H1 (cell line): ENCODE data around the gene DCAF17. TPM values are rescaled to one million over a fixed set of nuclear protein-coding genes. Genes with fewer than 3 reads are reported as not detected.

ENCODE experiments used
- CTCF ChIA-PET: fragments of 300-600 bp; sonication (Branson Sonifier 250); formaldehyde crosslinking; loops from one replicate; lab custom pipeline; 2021; ENCODE audit not compliant: partially characterized antibody; lab: Charles Lee
- POLR2A ChIA-PET: fragments of 300-600 bp; sonication (Branson Sonifier 250); formaldehyde crosslinking; loops from one replicate; lab custom pipeline; 2021; ENCODE audit warnings: inconsistent platforms; ENCODE audit not compliant: partially characterized antibody; lab: Charles Lee
- DNase-seq, 2 experiments: peaks; one replicate each; pipeline versions ENCODE4 v3.0.0 to v3.0.0-alpha.2; 2010 to 2022; ENCODE audit warnings: low spot score in 2 of 2, low read depth in 1 of 2, mixed read lengths in 1 of 2
- FAIRE-seq: peaks from 2 replicates; lab custom pipeline; 2011; peaks lifted over from hg19 to GRCh38; lab: Jason Lieb, UNC
- H2AFZ ChIP-seq: 2 replicates; pipeline ENCODE4 v1.8.1; 2012; ENCODE audit warnings: low read length, inconsistent platforms
- H2AK5ac ChIP-seq: 2 replicates; pipeline ENCODE4 v1.6.1; 2013; ENCODE audit warnings: low read depth, low read length
- H2BK120ac ChIP-seq: replicated peaks from 2 replicates; pipeline ENCODE3; 2013; ENCODE audit warnings: low read depth, low read length, inconsistent platforms
- H2BK12ac ChIP-seq: 2 replicates; pipeline ENCODE4 v1.6.1; 2013; ENCODE audit warnings: low read depth, low read length
- H2BK15ac ChIP-seq: 2 replicates; pipeline ENCODE4 v1.6.1; 2013; ENCODE audit warnings: low read length
- H2BK20ac ChIP-seq: 2 replicates; pipeline ENCODE4 v1.6.1; 2013; ENCODE audit warnings: low read length
- H2BK5ac ChIP-seq: 2 replicates; pipeline ENCODE4 v1.6.1; 2013; ENCODE audit warnings: low read depth, low read length
- H3K14ac ChIP-seq: 2 replicates; pipeline ENCODE4 v1.6.1; 2013; ENCODE audit warnings: inconsistent platforms; ENCODE audit not compliant: insufficient read length
- H3K18ac ChIP-seq: 2 replicates; pipeline ENCODE4 v1.6.1; 2013; ENCODE audit warnings: low read length; ENCODE audit errors: extremely low read depth
- H3K23ac ChIP-seq: 2 replicates; pipeline ENCODE4 v1.6.1; 2013; ENCODE audit warnings: inconsistent platforms; ENCODE audit not compliant: insufficient read length
- H3K23me2 ChIP-seq: 2 replicates; pipeline ENCODE4 v1.6.1; 2013; ENCODE audit warnings: low read depth, low read length
- H3K27ac ChIP-seq: 2 replicates; pipeline ENCODE4 v1.6.1; 2011; ENCODE audit warnings: low read depth, low read length, inconsistent platforms
- H3K27me3 ChIP-seq, 4 experiments: replicated peaks in 1 of 4; 1 replicate in 1 of 4; 2 replicates in 3 of 4; pipeline versions ENCODE4 v1.6.1 to v1.8.1; 2011 to 2013; ENCODE audit warnings: low read length in 3 of 4, mild to moderate bottlenecking in 3 of 4, inconsistent platforms in 2 of 4, mixed read lengths in 2 of 4, moderate library complexity in 1 of 4; ENCODE audit not compliant: control insufficient read depth in 3 of 4, insufficient read depth in 3 of 4; ENCODE audit errors: extremely low read depth in 1 of 4
- H3K36me3 ChIP-seq, 4 experiments: 2 replicates each; pipeline versions ENCODE4 v1.6.1 to v1.8.1; 2011 to 2013; ENCODE audit warnings: mild to moderate bottlenecking in 4 of 4, low read length in 3 of 4, moderate library complexity in 2 of 4, control low read depth in 1 of 4, inconsistent platforms in 1 of 4; ENCODE audit not compliant: insufficient read depth in 4 of 4, control insufficient read depth in 2 of 4
- H3K4ac ChIP-seq: replicated peaks from 2 replicates; pipeline ENCODE3; 2013; ENCODE audit warnings: low read length, low read depth, mixed read lengths, inconsistent platforms; ENCODE audit not compliant: insufficient read length
- H3K4me1 ChIP-seq, 4 experiments: replicated peaks in 1 of 4; 1 replicate in 1 of 4; 2 replicates in 3 of 4; pipeline versions ENCODE4 v1.6.1 to v1.8.1; 2011 to 2013; ENCODE audit warnings: low read length in 3 of 4, inconsistent platforms in 2 of 4, mixed read lengths in 1 of 4; ENCODE audit not compliant: insufficient read depth in 4 of 4, control insufficient read depth in 3 of 4
- H3K4me2 ChIP-seq, 2 experiments: 2 replicates each; pipeline versions ENCODE4 v1.6.1 to v1.8.1; 2011 to 2013; ENCODE audit warnings: low read depth in 2 of 2, low read length in 2 of 2, control low read depth in 1 of 2, inconsistent platforms in 1 of 2, mild to moderate bottlenecking in 1 of 2; ENCODE audit not compliant: insufficient read depth in 1 of 2
- H3K4me3 ChIP-seq, 4 experiments: fragments of 200-600, 300-600 bp in 1 of 4; sonication (generic), shearing (Covaris generic), sonication (Bioruptor Twin) in 1 of 4; 2 replicates each; pipeline versions ENCODE4 v1.5.1 to v1.8.1; 2011 to 2016; ENCODE audit warnings: low read length in 4 of 4, low read depth in 3 of 4, control low read depth in 2 of 4, inconsistent platforms in 2 of 4, mild to moderate bottlenecking in 2 of 4, mixed read lengths in 1 of 4, moderate library complexity in 1 of 4; ENCODE audit not compliant: insufficient read depth in 2 of 4; ENCODE audit errors: extremely low read depth in 1 of 4
- H3K56ac ChIP-seq: replicated peaks from 2 replicates; pipeline ENCODE3; 2013; ENCODE audit warnings: low read depth, mild to moderate bottlenecking, mixed read lengths, low read length, inconsistent platforms; ENCODE audit not compliant: insufficient read length
- H3K79me1 ChIP-seq: 2 replicates; pipeline ENCODE4 v1.6.1; 2013; ENCODE audit warnings: low read depth, low read length, control low read depth
- H3K79me2 ChIP-seq, 2 experiments: 2 replicates each; pipeline versions ENCODE4 v1.6.1 to v1.8.1; 2012 to 2013; ENCODE audit warnings: low read length in 2 of 2, mild to moderate bottlenecking in 2 of 2, inconsistent platforms in 1 of 2; ENCODE audit not compliant: insufficient read depth in 2 of 2, control insufficient read depth in 1 of 2
- H3K9ac ChIP-seq, 4 experiments: replicated peaks in 1 of 4; 1 replicate in 1 of 4; 2 replicates in 3 of 4; pipeline versions ENCODE4 v1.6.1 to v1.8.1; 2011 to 2013; ENCODE audit warnings: low read depth in 3 of 4, low read length in 3 of 4, control low read depth in 2 of 4, mild to moderate bottlenecking in 2 of 4, moderate library complexity in 2 of 4, inconsistent platforms in 1 of 4; ENCODE audit errors: extremely low read depth in 1 of 4
- H3K9me3 ChIP-seq, 2 experiments: 2 replicates each; pipeline versions ENCODE4 v1.6.1 to v1.8.1; 2012 to 2013; ENCODE audit warnings: mild to moderate bottlenecking in 2 of 2, moderate library complexity in 2 of 2, control low read depth in 1 of 2, inconsistent platforms in 1 of 2, low read depth in 1 of 2, low read length in 1 of 2, mixed read lengths in 1 of 2; ENCODE audit not compliant: insufficient read depth in 2 of 2
- H4K20me1 ChIP-seq, 2 experiments: replicated peaks in 1 of 2; 2 replicates each; pipeline versions ENCODE3 to v1.8.1; 2011 to 2013; ENCODE audit warnings: inconsistent platforms in 2 of 2, low read length in 2 of 2, mild to moderate bottlenecking in 1 of 2; ENCODE audit not compliant: insufficient read depth in 2 of 2, control insufficient read depth in 1 of 2
- H4K5ac ChIP-seq: 2 replicates; pipeline ENCODE4 v1.6.1; 2013; ENCODE audit warnings: low read length, low read depth, mixed read lengths, inconsistent platforms; ENCODE audit not compliant: insufficient read length
- H4K8ac ChIP-seq: 2 replicates; pipeline ENCODE4 v1.8.0; 2013; ENCODE audit warnings: mild to moderate bottlenecking, moderate library complexity, low read length, inconsistent platforms; ENCODE audit not compliant: insufficient read depth; ENCODE audit errors: extremely low read depth
- H4K91ac ChIP-seq: replicated peaks from 2 replicates; pipeline ENCODE3; 2013; ENCODE audit warnings: low read length, mixed read lengths, inconsistent platforms; ENCODE audit not compliant: insufficient read length
- EP300 ChIP-seq, 2 experiments: IDR thresholded peaks; 1 replicate in 1 of 2; 2 replicates in 1 of 2; pipeline ENCODE4 v1.6.1; 2011 to 2012; ENCODE audit warnings: low read depth in 2 of 2, low read length in 2 of 2, mild to moderate bottlenecking in 2 of 2, borderline replicate concordance in 1 of 2, inconsistent platforms in 1 of 2, moderate library complexity in 1 of 2
- WGBS, 2 experiments: shearing (Covaris generic) in 1 of 2; methylation state at CpG; one replicate each; pipeline versions ENCODE4 v1.1.6 to v1.1.7; 2013 to 2015; ENCODE audit warnings: low lambda C conversion rate in 2 of 2, mixed read lengths in 2 of 2, inconsistent platforms in 1 of 2, low coverage in 1 of 2, missing lambda C conversion rate in 1 of 2; ENCODE audit not compliant: insufficient replicate concordance in 2 of 2, insufficient coverage in 1 of 2, insufficient read length in 1 of 2; ENCODE audit errors: extremely low coverage in 1 of 2, missing lambda C conversion rate in 1 of 2; 5-methylcytosine and 5-hydroxymethylcytosine counted together
- polyA plus RNA-seq, 7 experiments: library from polyadenylated mRNA; depleted of rRNA in 3 of 7; stranded (reverse) in 5 of 7; unstranded in 2 of 7; fragments of >200 nt in 5 of 7; fragments of 200-250 nt in 2 of 7; gene quantifications; 1 replicate in 5 of 7; 2 replicates in 1 of 7; 4 replicates in 1 of 7; pipeline versions ENCODE4 v1.2.1 to v1.2.3, GENCODE V29; 2011 to 2013; ENCODE audit warnings: missing spikeins in 2 of 7, mixed read lengths in 2 of 7
- total RNA-seq: library from RNA; stranded (reverse); fragmentation: NEBNext Ultra II Directional; extraction: Animal tissue kit (Norgen Biotek cat#: 25700); gene quantifications from 2 replicates; pipeline ENCODE4 v1.2.1, GENCODE V29; 2021

DCAF17 gene
- total and polyA plus RNA-seq, 2 of the 8 experiments (the other 6 are each of a cell fraction or from before 2014, with no cell fraction given), result 10.7 to 30.0 TPM

DNA sequence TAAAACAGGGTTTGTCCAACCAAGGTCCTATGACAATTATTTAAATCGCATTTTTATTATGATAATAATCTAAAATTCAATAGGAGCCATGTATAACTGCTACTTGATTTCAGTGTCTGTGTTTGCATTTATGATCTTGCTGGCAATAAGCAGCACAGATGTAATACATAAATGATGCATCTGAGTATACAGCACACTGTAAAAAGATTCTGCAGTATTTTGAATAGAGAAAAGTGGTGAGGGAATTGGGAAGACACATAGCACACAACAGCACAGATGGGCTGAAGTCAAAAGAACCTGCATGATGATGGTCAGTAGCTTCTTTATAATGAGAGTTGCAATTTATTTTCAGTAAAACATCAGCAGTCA, 26.4 kb upstream of the DCAF17 start:
- 92% methylated on average over 1 of the region's 1 CpG; no CpG with 5 or more reads in 1 of the 2 experiments for WGBS, 2 experiments
- Histone ChIP-seq H4K5ac (no peak overlapping the region), H3K27me3 (no peaks in the 10 kb centered on the region), H2AK5ac (no peak overlapping the region), H2AFZ (no peak overlapping the region), H2BK12ac (no peak overlapping the region), H3K18ac (no peak overlapping the region), H3K56ac (no peak overlapping the region), H3K23ac (no peak overlapping the region), H4K20me1 (no peaks in the 10 kb centered on the region), H2BK5ac (no peak overlapping the region), H3K79me1 (no peaks in the 10 kb centered on the region), H3K4me2 (no peak overlapping the region), H2BK15ac (no peak overlapping the region), H3K4ac (no peak overlapping the region), H3K36me3 (peaks cover 0 to 2% (median 0%) of the 10 kb centered on the region in 4 experiments; a peak in 1 of 8 replicates), H3K4me1 (peaks cover 0 to 13% (median 9%) of the 10 kb centered on the region in 4 experiments; a peak in 6 of 7 replicates), H3K9me3 (peaks cover 0 to 1% of the 10 kb centered on the region in 2 experiments; a peak in 2 of 4 replicates), H3K23me2 (no peaks in the 10 kb centered on the region), H3K14ac (no peak overlapping the region), H3K79me2 (peaks cover 0 to 90% of the 10 kb centered on the region in 2 experiments; a peak in 3 of 4 replicates), H3K9ac (no peak overlapping the region), H3K4me3 (no peak overlapping the region), H2BK120ac (no peak overlapping the region), H2BK20ac (no peak overlapping the region), H3K27ac (no peak overlapping the region), H4K8ac (no peak overlapping the region), H4K91ac (no peak overlapping the region)
- TF ChIP-seq EP300 (IDR thresholded peaks at IDR 0.05; ENCODE audit: borderline replicate concordance in 1 of 2, low read depth in 2 of 2, low read length in 2 of 2), result no peak
- POLR2A ChIA-PET, result interaction anchor here (1.0 kb wide), 1 partner anchor 9 kb away, joined by 3 read pairs; no protein-coding TSS in a partner anchor
- CTCF ChIA-PET, result interaction anchor here (1.7 kb wide), 1 partner anchor 9 kb away, joined by 8 read pairs; no protein-coding TSS in a partner anchor
- FAIRE-seq, result no peak
- DNase-seq, result no peak
